Activated T-cell treated with anti-CD3 and anti-CD28 coated beads, Interleukin-2, amount 50 U/mL, for 1 hour (primary cell): Measurements from ENCODE around the gene MYO18B.

Source experiments
- DNase-seq: peaks from one replicate; pipeline ENCODE4 v3.0.0-alpha.2; 2020

The MYO18B gene

DNA sequence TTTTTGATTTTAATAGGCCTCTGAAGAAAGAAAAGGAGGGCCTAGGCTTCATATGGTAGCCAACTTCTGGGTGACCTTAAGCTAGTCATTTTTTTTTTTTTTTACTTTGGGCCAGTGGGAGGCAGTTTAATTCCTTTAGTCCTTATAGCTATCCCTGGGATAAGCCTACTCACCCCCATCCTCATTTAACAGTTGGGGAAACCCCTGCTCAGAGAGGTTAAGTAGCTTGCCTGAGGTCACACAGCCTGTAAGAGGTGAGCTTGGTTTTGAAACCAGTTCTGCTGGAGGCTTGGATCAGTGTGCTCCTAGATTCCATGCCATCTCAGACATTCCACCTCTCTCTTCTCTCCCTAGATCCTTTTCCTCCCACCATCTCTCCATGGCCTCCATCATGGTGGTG, 86.4 kb downstream of the MYO18B start:
- DNase-seq = no peak

GRCh38 chr22:25829237-25829636, 87.2 kb downstream of the MYO18B start:
- DNase-seq = no peak

DNA sequence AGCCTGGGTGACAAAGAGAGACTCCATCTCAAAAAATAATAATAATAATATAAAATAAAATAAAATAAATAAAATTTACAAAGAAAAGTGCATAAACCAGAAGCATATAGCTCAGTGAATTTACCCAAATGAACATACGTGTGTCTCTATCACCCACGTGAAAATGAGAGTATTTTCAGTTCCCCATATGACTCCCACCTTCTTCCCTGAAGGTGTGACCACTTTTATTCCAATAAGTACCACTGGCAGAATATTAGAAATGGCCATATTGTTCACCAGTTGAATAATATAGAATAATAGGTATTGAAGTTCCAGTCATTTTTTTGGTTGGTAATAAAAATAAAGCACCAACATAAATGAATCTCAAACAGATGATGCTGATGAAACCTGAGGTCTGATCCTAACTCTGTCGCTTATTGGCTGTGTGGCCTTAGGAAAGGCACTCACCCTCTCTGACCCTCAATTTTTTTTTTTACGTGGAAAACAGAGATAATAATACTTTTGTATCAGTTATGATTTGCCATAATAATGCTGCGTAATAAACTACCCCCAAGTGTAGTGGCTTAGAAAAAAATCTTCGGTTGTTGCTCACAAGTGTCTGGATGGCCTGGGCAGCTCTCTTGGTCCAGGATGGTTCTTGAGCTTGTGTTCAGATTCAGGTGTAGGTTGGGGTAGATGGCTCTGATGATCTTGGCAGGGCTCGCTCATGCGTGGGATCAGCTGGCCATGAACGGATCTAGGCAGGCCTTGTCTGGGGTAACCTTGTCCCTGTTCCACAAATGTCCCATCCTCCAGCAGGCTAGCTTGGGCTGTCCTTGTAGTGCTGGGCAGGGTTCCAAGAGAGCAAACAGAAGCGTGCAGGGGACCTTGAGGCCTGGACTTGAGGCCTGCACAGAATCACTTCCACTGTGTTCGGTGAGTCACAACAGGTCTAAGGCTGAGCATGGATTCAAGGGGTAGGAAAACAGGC, 88.1 kb downstream of the MYO18B start:
- DNase-seq = no peak

GRCh38 chr22:25833091-25833490, 91.1 kb downstream of the MYO18B start:
- no peak for DNase-seq

- DNase-seq = no peak
These were observed 91.7 kb downstream of the MYO18B start for GRCh38 chr22:25833676-25834075.

DNA sequence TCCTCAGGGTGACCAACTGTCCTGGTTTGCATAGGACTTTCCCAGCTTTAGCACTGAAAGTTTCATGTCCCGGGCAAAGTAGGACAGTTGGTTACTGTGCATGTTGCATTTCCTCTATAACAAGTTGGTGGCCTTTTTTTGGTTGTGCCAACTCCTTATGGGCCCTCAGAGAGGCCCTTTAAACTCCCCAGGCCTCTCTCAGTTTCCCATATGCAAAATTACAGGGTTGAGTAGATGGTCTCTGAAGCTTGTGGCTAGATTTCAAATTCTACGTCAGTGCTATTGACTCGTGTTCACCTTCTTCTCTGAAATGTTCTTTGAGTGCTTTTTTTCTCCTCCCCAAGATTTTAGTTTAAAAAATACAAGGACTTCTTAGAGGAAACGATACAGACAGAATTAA, 92.5 kb downstream of the MYO18B start:
- no peak for DNase-seq

GRCh38 chr22:25835348-25835747, 93.4 kb downstream of the MYO18B start:
- DNase-seq = no peak

GRCh38 chr22:25837288-25837900, 95.4 kb downstream of the MYO18B start:
- DNase-seq = no peak

GRCh38 chr22:25838960-25839741, 97.2 kb downstream of the MYO18B start:
- no peak for DNase-seq

DNA sequence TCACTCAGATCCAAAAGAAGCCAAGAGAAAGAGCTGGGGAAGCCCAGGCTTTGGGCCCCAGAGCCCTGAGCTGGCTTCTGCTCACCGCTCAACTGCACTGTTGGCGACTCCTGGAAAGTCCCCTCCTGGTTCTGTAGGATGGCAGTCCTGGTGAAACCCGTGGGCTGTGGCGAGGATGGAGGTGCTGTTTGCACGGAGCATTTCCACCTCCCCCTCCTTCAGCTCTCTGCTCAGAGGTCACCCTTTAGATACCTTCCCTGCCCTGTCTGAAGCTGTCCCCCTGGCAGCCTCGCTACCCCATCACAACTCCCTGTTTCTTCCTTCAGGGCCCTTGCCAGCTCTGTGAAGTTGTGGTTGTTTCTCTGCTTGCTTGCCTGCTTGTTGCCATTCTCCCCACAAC, 97.8 kb downstream of the MYO18B start:
- no peak for DNase-seq

DNA sequence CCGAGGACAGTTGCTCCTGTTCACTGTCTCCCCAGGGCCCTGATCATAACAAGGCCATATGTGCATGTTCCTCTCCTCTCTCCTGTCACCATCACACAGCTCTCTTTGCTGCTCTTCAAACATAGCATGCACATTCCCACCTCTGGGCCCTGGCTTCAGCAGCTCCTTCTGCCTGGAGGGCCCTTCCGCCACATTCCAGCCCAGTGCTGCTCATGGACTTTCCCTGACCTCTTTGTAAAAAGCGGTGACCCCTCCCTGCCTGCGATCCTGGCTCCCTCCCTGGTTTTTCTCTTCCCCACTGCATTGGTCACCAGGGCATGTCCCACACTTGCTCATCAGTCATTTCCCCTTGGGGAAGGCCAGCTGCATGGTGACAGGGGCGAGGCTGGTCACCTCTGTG, 98.2 kb downstream of the MYO18B start:
- no peak for DNase-seq

GRCh38 chr22:25840891-25841290, 98.9 kb downstream of the MYO18B start:
- DNase-seq = no peak

DNA sequence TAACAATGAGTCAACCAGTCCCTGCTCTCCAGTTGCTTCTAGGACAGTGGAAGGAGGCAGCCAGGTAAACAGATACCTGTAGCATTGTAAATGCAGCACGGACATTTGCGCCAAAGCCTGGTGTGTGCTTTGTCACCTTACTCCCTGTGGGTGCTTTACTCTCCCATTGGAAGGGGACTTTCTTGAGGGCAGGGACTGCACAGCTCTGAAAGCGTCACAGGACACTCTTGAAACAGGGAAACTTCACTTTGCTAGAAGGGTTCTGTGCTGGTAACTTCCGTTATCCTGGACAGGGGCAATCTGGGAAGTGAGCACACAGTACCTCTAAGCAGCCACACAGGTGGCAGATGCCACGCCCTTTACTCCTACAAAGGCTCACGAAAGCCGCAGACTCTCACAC, 99.8 kb downstream of the MYO18B start:
- DNase-seq = no peak

DNA sequence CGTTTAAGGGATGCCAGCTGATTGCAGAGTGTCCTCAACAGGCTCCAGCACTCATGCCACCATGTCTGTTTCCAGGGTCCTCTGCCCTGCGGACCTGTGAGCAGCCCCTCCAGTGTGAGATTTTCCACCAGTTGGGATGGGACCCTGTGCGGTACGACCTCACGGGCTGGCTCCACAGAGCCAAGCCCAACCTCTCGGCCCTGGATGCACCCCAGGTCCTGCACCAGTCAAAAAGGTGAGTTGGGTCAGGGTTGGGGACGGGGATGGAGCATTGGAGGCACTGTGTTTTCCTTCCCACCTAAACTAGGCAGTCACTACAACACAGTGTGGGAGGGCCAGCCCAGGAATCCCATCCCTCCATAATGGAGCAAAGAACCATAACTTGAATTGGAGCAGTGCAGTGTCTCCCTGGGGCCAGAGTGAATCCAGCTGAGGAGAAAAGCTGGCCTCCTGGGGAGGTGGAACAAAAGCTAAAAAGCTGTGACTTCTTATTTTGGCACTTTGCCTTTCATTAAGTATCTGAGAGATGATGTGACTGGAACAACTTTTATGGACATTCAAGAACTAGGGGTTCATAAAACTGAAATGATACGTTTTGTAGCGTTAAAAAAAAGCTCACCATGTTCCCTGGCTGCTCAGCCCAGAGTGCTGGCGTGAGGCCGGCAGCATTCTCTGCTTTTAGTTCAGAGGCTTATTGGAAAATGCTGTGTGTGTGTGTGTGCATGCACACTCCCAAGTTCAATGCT, 101.8 kb downstream of the MYO18B start:
- DNase-seq = no peak

- DNase-seq = no peak
These were observed 102.6 kb downstream of the MYO18B start for GRCh38 chr22:25844601-25845000.

- no peak for DNase-seq
These were observed 104.2 kb downstream of the MYO18B start for GRCh38 chr22:25845985-25846745.

DNA sequence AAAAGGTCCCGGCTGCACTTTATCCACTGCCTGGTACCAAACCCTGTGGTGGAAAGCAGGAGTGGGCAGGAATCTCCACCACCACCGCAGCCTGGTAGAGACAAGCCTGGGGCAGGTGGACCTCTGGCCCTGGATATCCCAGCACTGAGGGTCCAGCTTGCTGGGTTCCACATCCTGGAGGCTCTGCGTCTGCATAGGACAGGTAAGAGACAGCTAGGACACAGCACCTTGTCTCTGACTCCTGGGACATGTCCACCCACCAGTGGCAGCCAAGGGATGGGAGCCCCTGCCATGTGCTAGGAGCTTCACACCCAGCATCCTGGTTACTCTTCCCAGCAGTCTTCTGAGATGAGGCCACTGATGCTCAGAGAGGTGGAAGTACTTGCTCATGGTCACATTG, 105.5 kb downstream of the MYO18B start:
- DNase-seq = no peak

GRCh38 chr22:25848954-25849353, 107.0 kb downstream of the MYO18B start:
- DNase-seq = no peak

GRCh38 chr22:25849522-25849921, 107.5 kb downstream of the MYO18B start:
- DNase-seq = no peak

GRCh38 chr22:25852223-25852622, 110.2 kb downstream of the MYO18B start:
- DNase-seq = no peak

DNA sequence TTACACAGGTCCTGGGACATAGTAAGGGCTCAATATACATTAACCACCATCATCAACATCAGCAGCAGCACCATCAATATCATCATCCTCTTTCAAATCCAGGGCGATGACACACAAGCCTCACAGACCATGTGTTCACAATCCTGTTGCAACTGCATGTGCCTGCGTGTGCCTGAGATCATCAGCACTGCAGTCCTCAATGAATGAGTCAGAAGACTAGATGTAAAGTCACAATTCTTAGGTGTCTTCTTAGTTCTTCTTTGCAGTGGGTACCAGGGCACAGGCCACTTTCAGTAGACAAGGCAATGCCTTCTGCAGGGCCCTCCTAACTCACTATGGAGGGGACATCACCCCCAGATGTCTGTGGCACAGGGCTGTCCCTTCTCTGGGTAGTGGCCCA, 111.1 kb downstream of the MYO18B start:
- DNase-seq = no peak
